Measurements from ENCODE around the gene ABCB6.

The ABCB6 gene

DNA sequence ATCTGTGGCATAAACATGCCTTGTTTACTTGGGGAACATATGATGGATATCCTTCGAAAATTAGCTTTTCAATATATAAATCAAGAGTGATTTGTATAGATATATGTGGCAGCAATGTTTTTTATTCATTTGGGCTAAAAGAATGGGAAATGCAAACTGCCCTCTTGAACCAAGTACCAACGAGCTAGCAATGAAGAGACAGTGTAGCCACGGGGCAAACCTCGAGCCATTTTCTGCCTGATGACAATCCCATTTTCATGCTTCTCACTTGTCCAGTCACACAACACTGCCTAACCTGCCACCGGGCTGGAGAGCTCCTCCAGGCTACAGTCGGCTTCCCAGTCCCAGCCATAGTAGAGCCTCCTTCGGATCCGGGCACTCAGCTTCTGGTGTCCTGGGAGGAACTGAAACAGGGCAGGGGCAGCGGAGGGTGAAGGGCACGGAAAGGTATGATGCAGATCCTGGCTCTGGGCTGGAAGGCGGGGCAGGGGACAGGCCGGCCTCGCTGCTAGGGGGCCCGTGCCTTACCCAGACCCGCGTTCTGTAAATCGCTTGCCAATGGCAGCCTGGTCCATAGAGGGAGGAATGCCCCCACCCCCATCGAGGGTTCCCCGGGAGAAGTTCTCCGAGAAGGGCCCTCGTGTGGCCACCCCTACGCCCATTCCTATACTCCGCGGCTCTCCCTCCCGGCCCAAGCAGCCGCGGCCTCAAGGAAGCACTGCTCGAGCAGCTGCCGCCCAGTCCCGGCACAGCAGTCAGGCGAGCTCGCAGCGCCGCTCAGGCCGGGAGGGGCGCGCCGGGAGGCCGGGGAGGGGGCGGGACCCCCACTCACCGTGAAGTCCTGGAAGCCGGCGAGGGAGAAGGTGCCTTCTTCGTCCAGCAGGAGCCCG, 42.6 kb downstream of the ABCB6 start (continued):
- TF ChIP-seq ZNF18 (tag by site-specific recombination; IDR thresholded peaks at IDR 0.05) (no peak), ZNF335 (tag by site-specific recombination; conservative IDR thresholded peaks at IDR 0.05) (peak; percentile 90), ZNF311 (tag by site-specific recombination; IDR thresholded peaks at IDR 0.05; ENCODE audit: borderline replicate concordance) (no peak), ZBTB20 (tag by site-specific recombination; IDR thresholded peaks at IDR 0.05) (peak; percentile 62), TCF7L2 (IDR thresholded peaks at IDR 0.05; ENCODE audit: borderline replicate concordance, low read depth, low read length) (no peak)
- TF ChIP-seq, protein P1, sequence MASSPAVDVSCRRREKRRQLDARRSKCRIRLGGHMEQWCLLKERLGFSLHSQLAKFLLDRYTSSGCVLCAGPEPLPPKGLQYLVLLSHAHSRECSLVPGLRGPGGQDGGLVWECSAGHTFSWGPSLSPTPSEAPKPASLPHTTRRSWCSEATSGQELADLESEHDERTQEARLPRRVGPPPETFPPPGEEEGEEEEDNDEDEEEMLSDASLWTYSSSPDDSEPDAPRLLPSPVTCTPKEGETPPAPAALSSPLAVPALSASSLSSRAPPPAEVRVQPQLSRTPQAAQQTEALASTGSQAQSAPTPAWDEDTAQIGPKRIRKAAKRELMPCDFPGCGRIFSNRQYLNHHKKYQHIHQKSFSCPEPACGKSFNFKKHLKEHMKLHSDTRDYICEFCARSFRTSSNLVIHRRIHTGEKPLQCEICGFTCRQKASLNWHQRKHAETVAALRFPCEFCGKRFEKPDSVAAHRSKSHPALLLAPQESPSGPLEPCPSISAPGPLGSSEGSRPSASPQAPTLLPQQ (tag by site-specific recombination; IDR thresholded peaks at IDR 0.05), result no peak

DNA sequence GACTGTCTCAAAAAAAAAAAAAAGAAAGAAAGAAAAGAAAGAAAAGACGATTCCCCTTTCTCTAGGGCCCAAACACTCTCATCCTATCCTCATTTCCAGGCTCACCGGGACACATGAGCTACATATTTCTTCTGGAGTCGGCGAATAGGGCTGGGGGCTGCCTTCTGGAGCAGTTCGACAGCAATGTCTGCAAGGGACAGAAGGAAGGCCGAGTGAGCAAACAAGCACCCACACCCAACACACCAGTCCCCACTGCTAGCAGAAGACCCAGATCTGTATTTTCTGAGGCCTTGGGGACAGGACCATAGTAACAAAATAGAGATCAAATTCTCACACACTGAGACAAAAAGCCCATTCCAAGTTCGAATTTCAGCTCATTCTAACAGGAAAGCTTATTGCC, 43.3 kb downstream of the ABCB6 start:
- Histone ChIP-seq H3K36me3 (ENCODE audit: control insufficient read depth in 2 of 2, insufficient read depth in 1 of 2, low read length in 2 of 2) (peaks cover 4 to 48% of the 10 kb centered on the region in 2 experiments; a peak in 2 of 3 replicates), H3K27ac (ENCODE audit: extremely low read depth, low read depth, low read length) (peak overlapping the region; percentile 79; the same call in 1 of the 2 replicates), H3K9me3 (ENCODE audit: control insufficient read depth, insufficient read depth, low read depth, low read length) (no peaks in the 10 kb centered on the region), H3K4me3 (ENCODE audit: low read depth, low read length) (no peak overlapping the region), H3K4me1 (ENCODE audit: control insufficient read depth, insufficient read depth, low read length) (peaks cover 6% of the 10 kb centered on the region; the same call in 1 of the 2 replicates)
- ChIA-PET POLR2A (interaction anchor here (2.7 kb wide), 1 partner anchor 31 kb away, joined by 27 read pairs; the partner anchor contains the start of gene ZFAND2B), CTCF (interaction anchor here (0.5 to 8.4 kb wide), 15 partner anchors 8 to 366 kb away, joined by 3 to 101 read pairs (median 3); partner anchors contain the start of genes DNAJB2 and NHEJ1)
- TF ChIP-seq ZNF670 (tag by site-specific recombination; IDR thresholded peaks at IDR 0.05; ENCODE audit: low read depth), result no peak
- TF ChIP-seq PRDM4 (tag by site-specific recombination; IDR thresholded peaks at IDR 0.05), result no peak
- no peak for TF ChIP-seq ZNF777 (tag by site-specific recombination; IDR thresholded peaks at IDR 0.05; ENCODE audit: borderline replicate concordance)
- peak; percentile 59; the same call in 1 of the 2 replicates for TF ChIP-seq ZBTB17 (tag by site-specific recombination; IDR thresholded peaks at IDR 0.05)

DNA sequence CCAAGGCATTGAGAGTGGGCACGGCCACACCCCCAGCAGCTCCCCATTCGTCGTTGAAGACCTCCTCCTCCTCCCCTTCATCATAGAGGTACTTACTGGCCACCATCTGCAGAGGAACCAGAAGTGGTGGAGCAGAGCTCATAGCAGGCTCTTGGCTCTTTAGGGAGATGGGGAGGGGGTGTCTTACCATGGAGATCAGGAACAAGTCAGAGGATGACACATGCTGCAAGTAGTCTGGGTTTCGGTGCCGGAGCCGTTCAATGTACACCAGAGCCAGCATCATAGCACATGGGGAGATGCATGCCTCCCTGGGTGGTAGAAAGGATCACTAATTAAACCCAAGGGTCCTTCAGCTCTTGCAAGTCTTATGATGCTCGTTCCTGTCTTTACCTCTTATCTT, 44.0 kb downstream of the ABCB6 start:
- no peaks in the 10 kb centered on the region for H3K9me3 ChIP-seq (ENCODE audit: control insufficient read depth, insufficient read depth, low read depth, low read length)
- ChIA-PET POLR2A (no interaction called here), CTCF (interaction anchor here (0.6 to 8.4 kb wide), 10 partner anchors 11 to 214 kb away, joined by 3 to 101 read pairs (median 3); partner anchors contain the start of genes ANKZF1 and ATG9A)
- H3K36me3 ChIP-seq (ENCODE audit: control insufficient read depth in 2 of 2, insufficient read depth in 1 of 2, low read length in 2 of 2), result peaks cover 4 to 41% of the 10 kb centered on the region in 2 experiments; a peak in 2 of 3 replicates
- no peak overlapping the region for H3K27ac ChIP-seq (ENCODE audit: extremely low read depth, low read depth, low read length)
- peaks cover 6% of the 10 kb centered on the region; the same call in 1 of the 2 replicates for H3K4me1 ChIP-seq (ENCODE audit: control insufficient read depth, insufficient read depth, low read length)
- H3K4me3 ChIP-seq (ENCODE audit: low read depth, low read length), result no peak overlapping the region
- TF ChIP-seq ZNF184 (tag by site-specific recombination; IDR thresholded peaks at IDR 0.05) (no peak), ZNF501 (tag by site-specific recombination; IDR thresholded peaks at IDR 0.05) (no peak), SETDB1 (IDR thresholded peaks at IDR 0.05; ENCODE audit: insufficient read length, low read length) (no peak), ZNF747 (tag by site-specific recombination; IDR thresholded peaks at IDR 0.05) (no peak), KLF7 (tag by site-specific recombination; IDR thresholded peaks at IDR 0.05; ENCODE audit: borderline replicate concordance) (no peak), ZNF426 (tag by site-specific recombination; IDR thresholded peaks at IDR 0.05) (no peak), HOXA7 (CRISPR knock-in tag; IDR thresholded peaks at IDR 0.05; ENCODE audit: borderline replicate concordance) (no peak), HOXC10 (CRISPR knock-in tag; IDR thresholded peaks at IDR 0.05) (no peak), ZNF621 (tag by site-specific recombination; IDR thresholded peaks at IDR 0.05) (no peak)
- TF ChIP-seq, protein P2, sequence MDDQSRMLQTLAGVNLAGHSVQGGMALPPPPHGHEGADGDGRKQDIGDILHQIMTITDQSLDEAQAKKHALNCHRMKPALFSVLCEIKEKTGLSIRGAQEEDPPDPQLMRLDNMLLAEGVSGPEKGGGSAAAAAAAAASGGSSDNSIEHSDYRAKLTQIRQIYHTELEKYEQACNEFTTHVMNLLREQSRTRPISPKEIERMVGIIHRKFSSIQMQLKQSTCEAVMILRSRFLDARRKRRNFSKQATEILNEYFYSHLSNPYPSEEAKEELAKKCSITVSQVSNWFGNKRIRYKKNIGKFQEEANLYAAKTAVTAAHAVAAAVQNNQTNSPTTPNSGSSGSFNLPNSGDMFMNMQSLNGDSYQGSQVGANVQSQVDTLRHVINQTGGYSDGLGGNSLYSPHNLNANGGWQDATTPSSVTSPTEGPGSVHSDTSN (CRISPR knock-in tag; IDR thresholded peaks at IDR 0.05), result no peak
- TF ChIP-seq, protein P3, sequence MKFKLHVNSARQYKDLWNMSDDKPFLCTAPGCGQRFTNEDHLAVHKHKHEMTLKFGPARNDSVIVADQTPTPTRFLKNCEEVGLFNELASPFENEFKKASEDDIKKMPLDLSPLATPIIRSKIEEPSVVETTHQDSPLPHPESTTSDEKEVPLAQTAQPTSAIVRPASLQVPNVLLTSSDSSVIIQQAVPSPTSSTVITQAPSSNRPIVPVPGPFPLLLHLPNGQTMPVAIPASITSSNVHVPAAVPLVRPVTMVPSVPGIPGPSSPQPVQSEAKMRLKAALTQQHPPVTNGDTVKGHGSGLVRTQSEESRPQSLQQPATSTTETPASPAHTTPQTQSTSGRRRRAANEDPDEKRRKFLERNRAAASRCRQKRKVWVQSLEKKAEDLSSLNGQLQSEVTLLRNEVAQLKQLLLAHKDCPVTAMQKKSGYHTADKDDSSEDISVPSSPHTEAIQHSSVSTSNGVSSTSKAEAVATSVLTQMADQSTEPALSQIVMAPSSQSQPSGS (tag by site-specific recombination; IDR thresholded peaks at IDR 0.05; ENCODE audit: low read depth), result no peak
